HG03045 (cell line): Measurements from ENCODE around the gene TTLL1.

Experiments used
- ATAC-seq: cut with Tn5 transposase; IDR thresholded peaks from one replicate; pipeline ENCODE4 v1.9.1; 2021; ENCODE audit warnings: mild to moderate bottlenecking, moderate library complexity; ENCODE audit not compliant: unreplicated experiment

The TTLL1 gene

DNA sequence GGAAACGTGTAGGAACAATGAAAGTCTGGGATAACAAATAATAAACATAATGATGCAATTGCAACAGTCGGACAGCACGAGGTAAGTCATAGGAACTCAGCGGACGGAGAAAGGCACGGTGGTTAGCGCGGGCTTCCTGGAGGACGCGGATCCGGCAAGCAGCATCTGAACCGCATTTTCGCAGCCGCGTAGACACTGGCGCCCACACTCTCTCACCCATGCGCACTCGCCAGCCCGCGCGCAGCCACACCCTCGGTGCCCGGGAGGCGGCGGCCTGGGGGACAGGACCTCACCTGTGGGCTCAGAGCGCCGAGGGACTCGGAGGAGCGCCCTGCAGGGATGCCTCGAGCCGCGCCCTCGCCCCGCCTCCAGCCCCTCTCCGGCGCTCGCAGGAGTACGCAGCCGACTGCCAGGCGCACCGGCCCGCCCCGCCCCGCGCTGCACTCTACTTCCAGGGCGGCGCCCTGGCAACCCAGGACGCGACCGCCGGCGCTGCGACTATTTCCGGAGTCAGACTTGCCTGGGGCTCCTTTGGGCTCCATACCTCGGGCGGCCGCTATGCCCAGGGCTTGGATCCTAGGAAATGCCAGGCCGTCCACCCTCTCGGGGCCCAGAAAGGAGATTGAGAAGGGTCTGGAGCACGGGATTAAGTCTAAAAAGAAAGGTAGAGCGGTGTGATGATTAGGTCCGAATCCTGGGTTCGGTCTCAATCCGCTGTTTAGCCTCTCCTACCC is at the start of gene TTLL1:
Gene TTLL1, minus strand, starts transcription at position 408 of the 734 bp plus-strand sequence. CDS start 13,805 bp downstream, outside the sequence.
- peak; percentile 81 for ATAC-seq

DNA sequence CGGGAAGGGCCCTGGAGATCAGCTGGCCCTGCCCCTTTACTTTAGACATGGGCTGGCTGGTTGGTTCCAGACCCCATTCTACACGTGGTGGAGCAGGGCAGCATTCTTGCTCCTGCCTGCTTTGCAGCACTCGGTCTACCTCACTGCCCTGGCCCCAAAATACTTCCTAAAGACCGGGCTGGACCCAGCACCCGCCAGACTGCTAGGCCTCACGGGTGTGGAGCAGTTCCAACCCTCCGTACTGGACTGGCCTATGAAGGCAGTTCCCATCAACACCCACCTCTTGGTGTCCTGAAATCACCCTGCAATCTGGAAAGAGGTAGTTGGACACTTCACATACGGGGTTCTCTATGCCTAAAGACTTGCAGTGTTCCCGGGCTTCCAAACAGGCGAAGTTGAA is 47.6 kb upstream of the TTLL1 start:
- no peak for ATAC-seq

DNA sequence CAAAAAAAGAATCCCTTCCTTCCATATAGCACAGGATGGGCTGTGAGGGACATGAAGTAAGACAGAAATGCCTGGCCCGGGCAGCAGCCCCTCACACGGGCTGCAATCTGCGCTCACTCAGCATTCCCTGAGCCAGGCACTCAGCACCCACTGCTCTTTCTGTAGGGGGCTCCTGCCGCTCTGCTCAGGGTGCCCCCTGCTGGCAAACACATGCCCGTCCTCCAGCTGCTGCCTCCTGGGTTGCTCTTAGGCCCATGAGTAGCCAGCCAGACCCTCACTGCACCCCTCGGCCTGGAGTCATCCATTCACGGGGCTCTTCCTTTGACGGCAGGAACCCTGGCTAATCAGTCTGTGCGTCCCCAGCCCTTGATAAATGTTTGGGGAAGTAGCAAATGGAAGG is 47.1 kb upstream of the TTLL1 start:
- no peak for ATAC-seq

DNA sequence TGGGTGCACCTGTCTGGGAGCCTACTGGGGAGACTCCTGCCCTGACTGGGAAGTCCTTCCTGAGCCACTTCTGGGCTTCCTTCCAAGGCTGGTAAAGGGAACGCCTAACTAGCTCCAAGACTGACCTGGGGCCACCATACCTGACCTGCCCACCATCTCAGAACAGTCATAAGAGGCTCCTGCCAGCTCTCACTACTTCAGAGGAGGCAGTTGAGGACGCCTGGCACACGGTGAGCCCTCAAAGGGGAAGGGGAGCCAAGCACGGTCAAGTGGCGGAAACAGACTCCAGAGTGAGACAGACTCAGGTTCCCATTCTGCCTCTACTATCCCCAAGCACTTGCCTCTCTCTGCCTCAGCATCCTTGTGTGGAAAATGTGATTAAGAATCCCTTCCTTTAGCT is 46.4 kb upstream of the TTLL1 start:
- no peak for ATAC-seq

DNA sequence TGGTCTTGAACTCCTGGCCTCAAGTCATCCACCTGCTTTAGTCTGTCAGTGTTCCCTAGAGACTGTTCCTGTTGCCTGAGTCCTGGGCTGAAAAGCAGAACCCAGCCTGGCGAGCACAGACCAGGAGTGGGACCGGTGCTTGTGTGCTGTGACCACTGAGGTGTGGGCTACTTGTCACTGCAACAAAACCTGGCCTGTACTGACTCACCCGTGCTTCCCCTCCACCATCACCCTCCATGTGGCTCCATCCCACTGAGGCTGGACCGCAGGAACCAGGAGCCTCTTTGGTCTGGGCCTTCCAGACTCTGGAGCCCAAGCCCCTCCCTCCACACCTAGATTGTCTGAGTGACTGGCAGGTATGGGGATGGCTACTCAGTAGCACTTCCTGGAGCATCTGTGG is 45.4 kb upstream of the TTLL1 start:
- no peak for ATAC-seq

- ATAC-seq: no peak
These were observed 44.2 kb upstream of the TTLL1 start for GRCh38 chr22:43133401-43133800.

DNA sequence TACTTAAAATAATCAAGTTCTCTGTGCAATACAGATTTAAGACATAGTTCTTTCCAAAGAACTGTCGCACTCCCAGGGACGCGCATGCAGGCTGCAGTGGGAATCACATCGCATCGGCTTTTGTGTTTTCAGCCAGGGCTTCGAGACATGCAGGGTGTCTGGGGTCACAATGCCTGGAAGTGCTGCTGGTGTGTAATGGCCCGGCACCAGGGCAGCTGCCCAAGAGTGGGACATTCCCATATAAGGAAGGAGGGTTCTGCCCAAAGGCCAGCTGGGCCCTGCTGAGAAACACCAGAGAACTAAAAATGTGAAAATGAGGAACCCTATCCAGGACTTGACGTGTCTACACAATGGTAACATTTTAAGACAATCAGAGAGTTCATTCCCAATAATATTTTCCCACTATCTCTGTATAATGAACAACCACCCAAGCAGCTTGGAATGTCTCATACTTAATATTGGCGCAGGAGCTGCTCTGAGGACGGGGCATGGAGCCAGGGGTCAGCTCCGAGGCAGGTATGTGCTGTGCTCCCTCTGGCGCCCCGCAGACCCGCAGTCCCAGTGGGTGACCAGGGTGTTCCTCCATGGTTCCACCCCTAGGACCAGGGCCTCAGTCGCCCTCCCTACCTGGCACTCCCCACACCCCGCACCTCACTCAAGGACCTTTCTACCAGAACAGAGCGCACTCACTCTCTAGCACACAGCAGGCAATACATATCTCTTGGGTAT is 42.7 kb upstream of the TTLL1 start:
- ATAC-seq: no peak

DNA sequence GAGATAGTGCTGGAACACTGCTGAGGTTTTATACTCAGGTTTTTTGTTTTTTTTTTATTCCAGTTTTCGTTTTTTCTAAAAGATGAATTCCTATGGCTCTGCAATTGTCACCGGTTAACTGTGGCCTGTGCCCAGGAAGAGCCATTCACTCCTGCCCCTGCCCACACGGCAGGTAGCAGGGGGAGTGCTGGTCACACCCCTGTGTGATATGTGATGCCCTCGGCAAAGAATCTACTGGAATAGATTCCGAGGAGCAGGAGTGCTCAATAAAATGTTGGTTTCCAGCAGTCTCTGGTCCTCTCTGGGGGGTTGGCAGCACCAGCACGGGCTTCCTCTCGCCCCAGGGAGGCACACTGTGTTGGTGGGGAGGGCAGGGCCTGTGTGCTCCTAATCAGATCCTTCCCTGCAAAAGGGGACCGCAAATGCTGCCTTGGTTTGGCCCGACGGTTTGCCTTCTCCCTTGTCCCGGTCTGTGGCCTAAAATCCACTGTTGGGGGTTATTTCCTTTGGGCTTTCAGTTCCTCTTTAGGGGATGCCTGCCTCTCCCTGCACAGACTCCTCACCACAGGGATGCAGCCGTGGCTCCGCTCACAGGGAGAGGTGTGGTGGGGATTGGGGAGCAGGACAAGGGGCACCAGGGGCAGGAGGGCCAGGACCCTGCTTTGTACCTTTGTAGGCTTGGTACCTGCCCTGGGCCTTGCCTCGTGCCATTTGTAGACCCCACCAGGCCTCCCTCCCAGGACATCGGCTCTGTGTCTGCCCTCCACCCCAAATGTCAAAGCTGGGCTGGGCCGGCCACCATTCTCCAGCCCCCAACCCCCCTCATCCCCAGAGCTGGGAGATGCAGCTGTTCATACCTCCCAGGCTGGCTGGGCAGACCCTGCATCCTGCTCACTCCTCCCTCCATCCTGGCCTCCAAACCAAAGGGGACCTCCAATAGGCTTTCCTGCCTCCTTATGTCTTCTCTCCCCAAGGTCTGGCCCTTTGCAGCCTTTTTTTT is 40.5 kb upstream of the TTLL1 start:
- ATAC-seq: no peak

DNA sequence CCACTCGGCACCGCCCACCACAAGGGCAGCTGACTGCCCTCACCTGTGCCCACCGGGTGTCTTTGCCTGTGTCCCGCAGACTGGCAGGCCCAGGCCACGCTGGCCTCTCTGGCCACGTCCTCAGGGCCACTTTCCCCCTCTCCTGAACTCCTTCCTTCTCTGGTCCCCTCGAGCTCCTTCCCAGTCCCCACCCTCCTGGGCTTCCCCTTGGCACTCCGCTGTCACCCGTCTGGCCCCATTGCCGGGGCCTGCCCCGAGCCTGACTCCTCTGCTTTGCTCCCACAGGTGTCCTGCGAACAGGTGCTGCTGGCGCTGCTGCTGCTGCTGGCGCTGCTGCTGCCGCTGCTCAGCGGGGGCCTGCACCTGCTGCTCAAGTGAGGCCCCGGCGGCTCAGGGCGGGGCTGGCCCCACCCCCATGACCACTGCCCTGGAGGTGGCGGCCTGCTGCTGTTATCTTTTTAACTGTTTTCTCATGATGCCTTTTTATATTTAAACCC is 39.8 kb upstream of the TTLL1 start:
- ATAC-seq: no peak

GRCh38 chr22:43128116-43128515 is 38.9 kb upstream of the TTLL1 start:
- ATAC-seq: no peak

- no peak for ATAC-seq
These were observed 38.1 kb upstream of the TTLL1 start for GRCh38 chr22:43127166-43127908.

- no peak for ATAC-seq
These were observed 37.4 kb upstream of the TTLL1 start for GRCh38 chr22:43126501-43127165.

DNA sequence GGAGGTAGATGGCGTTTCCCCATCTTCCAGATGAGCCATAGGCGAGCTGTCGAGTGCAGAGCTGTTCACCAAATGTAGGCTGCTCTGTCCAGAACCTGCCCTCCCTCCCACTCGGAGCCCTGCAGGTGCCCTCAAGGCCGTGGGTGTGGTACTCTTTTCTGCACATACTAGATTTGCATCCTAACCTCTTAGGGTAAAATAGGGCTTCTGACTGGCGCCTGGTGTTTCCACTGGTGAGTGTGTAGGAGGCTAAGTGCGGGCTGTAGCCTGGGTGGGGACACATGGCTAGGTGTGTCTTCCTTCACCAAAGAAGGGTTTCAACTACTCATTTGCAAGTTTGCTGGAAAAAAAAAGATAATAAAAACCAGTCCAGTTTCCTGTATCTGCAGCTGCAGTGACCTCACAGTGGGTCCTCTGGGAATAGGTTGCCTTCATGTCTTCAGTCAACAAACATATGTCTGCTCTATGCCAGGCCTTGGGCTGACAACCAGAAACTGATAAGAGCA is 29.8 kb upstream of the TTLL1 start:
- peak; percentile 70 for ATAC-seq

DNA sequence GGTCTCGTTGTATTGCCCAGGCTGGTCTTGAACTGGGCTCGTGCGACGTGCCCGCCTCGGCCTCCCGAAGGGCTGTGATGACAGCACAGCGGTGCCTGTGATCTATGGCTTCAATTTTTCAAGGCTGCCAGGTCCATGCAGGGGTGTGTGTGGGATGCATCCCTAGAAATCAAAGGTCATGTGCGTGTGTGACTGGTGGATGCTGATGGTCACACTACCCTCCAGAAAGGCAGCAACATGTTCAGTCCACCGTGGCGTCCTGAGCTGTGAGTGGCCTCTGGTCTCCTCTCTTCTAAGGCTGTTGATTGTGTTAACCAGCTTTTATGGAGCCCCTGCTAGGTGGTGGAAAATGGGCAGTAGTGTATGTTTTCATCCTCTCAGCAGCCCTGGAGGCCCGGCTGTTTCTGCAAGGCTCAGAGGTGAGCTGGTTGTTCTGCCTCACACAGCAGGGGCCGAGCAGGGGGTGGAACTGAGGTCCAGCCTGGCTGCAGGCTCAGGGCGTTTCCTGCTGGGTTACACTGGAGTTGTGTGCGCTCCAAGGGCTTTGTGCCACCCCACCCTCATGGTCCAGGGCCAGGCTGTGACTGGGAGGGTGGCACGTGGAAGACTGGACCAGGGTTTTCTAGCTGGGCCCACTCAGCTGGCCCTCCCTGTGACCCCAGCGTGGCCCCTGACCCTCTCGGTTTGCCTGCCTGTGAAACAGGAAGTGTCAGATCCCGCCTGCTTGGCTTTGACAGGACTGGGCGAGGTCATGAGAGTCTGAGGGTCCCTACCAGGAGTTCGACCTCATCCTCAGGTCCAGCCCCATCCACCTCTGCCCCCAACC is 29.0 kb upstream of the TTLL1 start:
- ATAC-seq: peak; percentile 12

GRCh38 chr22:43116932-43117331 is 27.7 kb upstream of the TTLL1 start:
- ATAC-seq: no peak

DNA sequence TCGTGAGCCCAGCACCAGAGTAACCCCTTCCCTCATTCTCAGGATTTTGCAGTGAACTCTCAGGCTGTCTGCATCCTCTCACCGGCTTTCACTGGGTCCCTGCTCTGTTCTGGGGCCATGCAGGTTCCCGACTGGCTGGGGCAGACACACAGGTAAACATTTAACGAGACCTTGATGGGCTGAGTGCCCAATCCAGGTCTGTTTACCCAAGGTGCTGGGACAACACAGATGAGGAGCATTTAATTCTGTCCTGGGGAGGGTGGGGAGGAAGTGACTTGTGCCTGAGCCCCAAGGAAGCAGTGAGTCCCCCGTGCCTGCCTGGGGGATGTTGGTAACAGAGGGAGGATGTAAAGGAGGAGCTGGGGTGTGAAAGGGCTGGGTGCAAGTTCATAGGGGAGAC is 25.8 kb upstream of the TTLL1 start:
- ATAC-seq: no peak

DNA sequence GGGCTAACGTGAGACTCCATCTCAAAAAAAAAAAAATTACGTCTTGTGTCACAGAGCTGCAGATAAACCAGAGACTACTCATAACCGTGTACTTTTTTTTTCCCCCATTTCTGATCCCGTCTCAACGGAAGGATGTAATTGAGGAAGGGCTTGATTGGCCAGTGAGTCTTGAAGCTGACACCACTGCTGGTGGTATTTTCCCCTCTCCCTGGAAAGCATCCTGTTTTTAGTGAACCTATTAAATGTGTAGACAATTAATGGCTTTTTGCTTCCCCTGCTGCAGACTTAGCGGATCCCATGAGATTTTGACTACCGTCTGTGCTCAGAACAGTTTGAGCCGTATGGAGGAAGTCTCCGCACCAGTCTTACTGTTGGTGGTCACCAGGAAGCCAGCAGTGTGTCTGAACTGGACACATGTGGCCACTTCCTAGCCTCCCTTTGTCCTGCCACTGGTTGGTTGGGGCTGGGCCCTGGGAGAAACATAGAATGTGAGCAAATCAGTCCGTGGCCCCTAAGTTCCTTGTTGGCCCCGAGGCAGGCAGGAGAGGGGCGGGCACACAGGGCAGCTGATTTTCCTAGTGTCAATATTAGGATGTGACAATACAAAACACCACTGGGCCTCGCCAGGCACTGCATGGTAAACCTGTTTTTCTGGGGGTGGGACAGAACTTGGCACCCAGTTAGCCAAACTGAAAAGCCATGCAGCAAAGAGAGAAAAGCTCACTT is 24.5 kb upstream of the TTLL1 start:
- ATAC-seq: no peak
